ENCODE data around the gene HIVEP3. TPM values are rescaled to one million over a fixed set of nuclear protein-coding genes. Genes with fewer than 3 reads are reported as not detected.

Gene HIVEP3
- total and polyA plus RNA-seq, 2 of the 13 experiments (the other 11 are each of a cell fraction or from before 2014, with no cell fraction given): 0.05 TPM; not detected in 1

DNA sequence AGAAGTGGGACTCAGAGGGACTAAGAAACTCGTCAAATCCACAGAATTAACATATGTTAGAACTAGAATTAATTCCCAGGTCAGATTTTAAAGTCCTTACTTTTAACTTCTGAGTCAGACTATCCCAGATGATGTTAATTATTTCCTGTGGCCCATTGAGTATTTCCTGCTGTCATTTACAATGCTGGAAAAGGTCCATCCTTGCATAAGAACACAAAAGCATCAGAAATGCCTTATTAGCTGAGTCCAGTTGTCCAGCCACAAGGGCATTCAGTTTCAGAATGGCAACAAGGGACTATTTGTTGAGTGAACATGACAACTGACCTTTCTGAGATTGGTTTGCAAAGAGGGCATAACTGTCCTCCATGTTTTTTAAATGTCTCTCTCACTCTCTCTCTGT is 16.5 kb upstream of the HIVEP3 start (continued):
- TF ChIP-seq RARG (CRISPR knock-in tag; IDR thresholded peaks at IDR 0.05; ENCODE audit: low read depth): no peak
- TF ChIP-seq, protein P1, sequence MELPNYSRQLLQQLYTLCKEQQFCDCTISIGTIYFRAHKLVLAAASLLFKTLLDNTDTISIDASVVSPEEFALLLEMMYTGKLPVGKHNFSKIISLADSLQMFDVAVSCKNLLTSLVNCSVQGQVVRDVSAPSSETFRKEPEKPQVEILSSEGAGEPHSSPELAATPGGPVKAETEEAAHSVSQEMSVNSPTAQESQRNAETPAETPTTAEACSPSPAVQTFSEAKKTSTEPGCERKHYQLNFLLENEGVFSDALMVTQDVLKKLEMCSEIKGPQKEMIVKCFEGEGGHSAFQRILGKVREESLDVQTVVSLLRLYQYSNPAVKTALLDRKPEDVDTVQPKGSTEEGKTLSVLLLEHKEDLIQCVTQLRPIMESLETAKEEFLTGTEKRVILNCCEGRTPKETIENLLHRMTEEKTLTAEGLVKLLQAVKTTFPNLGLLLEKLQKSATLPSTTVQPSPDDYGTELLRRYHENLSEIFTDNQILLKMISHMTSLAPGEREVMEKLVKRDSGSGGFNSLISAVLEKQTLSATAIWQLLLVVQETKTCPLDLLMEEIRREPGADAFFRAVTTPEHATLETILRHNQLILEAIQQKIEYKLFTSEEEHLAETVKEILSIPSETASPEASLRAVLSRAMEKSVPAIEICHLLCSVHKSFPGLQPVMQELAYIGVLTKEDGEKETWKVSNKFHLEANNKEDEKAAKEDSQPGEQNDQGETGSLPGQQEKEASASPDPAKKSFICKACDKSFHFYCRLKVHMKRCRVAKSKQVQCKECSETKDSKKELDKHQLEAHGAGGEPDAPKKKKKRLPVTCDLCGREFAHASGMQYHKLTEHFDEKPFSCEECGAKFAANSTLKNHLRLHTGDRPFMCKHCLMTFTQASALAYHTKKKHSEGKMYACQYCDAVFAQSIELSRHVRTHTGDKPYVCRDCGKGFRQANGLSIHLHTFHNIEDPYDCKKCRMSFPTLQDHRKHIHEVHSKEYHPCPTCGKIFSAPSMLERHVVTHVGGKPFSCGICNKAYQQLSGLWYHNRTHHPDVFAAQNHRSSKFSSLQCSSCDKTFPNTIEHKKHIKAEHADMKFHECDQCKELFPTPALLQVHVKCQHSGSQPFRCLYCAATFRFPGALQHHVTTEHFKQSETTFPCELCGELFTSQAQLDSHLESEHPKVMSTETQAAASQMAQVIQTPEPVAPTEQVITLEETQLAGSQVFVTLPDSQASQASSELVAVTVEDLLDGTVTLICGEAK (IDR thresholded peaks at IDR 0.05): no peak
- TF ChIP-seq, protein P1 (CRISPR knock-in tag; IDR thresholded peaks at IDR 0.05): no peak
- TF ChIP-seq, protein P2, sequence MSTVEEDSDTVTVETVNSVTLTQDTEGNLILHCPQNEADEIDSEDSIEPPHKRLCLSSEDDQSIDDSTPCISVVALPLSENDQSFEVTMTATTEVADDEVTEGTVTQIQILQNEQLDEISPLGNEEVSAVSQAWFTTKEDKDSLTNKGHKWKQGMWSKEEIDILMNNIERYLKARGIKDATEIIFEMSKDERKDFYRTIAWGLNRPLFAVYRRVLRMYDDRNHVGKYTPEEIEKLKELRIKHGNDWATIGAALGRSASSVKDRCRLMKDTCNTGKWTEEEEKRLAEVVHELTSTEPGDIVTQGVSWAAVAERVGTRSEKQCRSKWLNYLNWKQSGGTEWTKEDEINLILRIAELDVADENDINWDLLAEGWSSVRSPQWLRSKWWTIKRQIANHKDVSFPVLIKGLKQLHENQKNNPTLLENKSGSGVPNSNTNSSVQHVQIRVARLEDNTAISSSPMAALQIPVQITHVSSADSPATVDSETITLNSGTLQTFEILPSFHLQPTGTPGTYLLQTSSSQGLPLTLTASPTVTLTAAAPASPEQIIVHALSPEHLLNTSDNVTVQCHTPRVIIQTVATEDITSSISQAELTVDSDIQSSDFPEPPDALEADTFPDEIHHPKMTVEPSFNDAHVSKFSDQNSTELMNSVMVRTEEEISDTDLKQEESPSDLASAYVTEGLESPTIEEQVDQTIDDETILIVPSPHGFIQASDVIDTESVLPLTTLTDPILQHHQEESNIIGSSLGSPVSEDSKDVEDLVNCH (CRISPR knock-in tag; IDR thresholded peaks at IDR 0.05): no peak
- TF ChIP-seq, protein P3, sequence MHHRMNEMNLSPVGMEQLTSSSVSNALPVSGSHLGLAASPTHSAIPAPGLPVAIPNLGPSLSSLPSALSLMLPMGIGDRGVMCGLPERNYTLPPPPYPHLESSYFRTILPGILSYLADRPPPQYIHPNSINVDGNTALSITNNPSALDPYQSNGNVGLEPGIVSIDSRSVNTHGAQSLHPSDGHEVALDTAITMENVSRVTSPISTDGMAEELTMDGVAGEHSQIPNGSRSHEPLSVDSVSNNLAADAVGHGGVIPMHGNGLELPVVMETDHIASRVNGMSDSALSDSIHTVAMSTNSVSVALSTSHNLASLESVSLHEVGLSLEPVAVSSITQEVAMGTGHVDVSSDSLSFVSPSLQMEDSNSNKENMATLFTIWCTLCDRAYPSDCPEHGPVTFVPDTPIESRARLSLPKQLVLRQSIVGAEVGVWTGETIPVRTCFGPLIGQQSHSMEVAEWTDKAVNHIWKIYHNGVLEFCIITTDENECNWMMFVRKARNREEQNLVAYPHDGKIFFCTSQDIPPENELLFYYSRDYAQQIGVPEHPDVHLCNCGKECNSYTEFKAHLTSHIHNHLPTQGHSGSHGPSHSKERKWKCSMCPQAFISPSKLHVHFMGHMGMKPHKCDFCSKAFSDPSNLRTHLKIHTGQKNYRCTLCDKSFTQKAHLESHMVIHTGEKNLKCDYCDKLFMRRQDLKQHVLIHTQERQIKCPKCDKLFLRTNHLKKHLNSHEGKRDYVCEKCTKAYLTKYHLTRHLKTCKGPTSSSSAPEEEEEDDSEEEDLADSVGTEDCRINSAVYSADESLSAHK (CRISPR knock-in tag; IDR thresholded peaks at IDR 0.05; ENCODE audit: borderline replicate concordance): no peak
- no peak for TF ChIP-seq HDAC1 (CRISPR knock-in tag; IDR thresholded peaks at IDR 0.05)

Data from HepG2 (cell line).